Testis (tissue), 2 donors: Measurements from ENCODE around the gene HGS.

Experiments
- CTCF ChIP-seq, 3 experiments: fragments of 450-650 bp in 2 of 3; fragments of 200-600 bp in 1 of 3; sonication (generic) in 1 of 3; IDR thresholded peaks; one replicate each; pipeline ENCODE4 v1.5.1; 2016 to 2019; ENCODE audit warnings: antibody characterized with exemption in 3 of 3, mild to moderate bottlenecking in 2 of 3, moderate library complexity in 1 of 3
- POLR2A ChIP-seq: fragments of 450-650 bp; IDR thresholded peaks from one replicate; pipeline ENCODE4 v1.6.1; 2017; ENCODE audit warnings: antibody characterized with exemption, mild to moderate bottlenecking, moderate library complexity

GRCh38 chr17:81646869-81647600 lies 36.8 kb upstream of the HGS start:
- TF ChIP-seq POLR2A = no peak
- no peak for TF ChIP-seq CTCF (IDR thresholded peaks at IDR 0.05)
